ENCODE measurements around the gene GALNT12.

GALNT12 gene

GRCh38 chr9:98767196-98767595 lies 40.3 kb upstream of the GALNT12 start:
- no peak for TF ChIP-seq CTCF (IDR thresholded peaks at IDR 0.05)
- Histone ChIP-seq H3K27ac (no peak overlapping the region), H3K36me3 (peaks cover 66 to 77% (median 68%) of the 10 kb centered on the region in 3 donors), H3K9me3 (peaks cover 0 to 9% (median 0%) of the 10 kb centered on the region in 3 donors), H3K4me1 (no peaks in the 10 kb centered on the region), H3K27me3 (no peaks in the 10 kb centered on the region), H3K4me3 (no peak overlapping the region)
- intact Hi-C loops (cut with DNase I; ENCODE audit: low total_unique reads) = no loop called here
- no peak for DNase-seq

- no peak overlapping the region for H3K27ac ChIP-seq
- H3K4me3 ChIP-seq = no peak overlapping the region
- peaks cover 73 to 84% (median 75%) of the 10 kb centered on the region in 3 donors for H3K36me3 ChIP-seq
- H3K9me3 ChIP-seq = peaks cover 0 to 9% (median 0%) of the 10 kb centered on the region in 3 donors
- no peak for DNase-seq
- no peak for TF ChIP-seq CTCF (IDR thresholded peaks at IDR 0.05)
- H3K27me3 ChIP-seq = no peaks in the 10 kb centered on the region
- H3K4me1 ChIP-seq = no peaks in the 10 kb centered on the region
- intact Hi-C loops (cut with DNase I; ENCODE audit: low total_unique reads) = no loop called here
Measured at GRCh38 chr9:98767915-98768314, 39.6 kb upstream of the GALNT12 start.

GRCh38 chr9:98768344-98768743 lies 39.1 kb upstream of the GALNT12 start:
- intact Hi-C loops (cut with DNase I; ENCODE audit: low total_unique reads) = no loop called here
- H3K27ac ChIP-seq = no peak overlapping the region
- no peaks in the 10 kb centered on the region for H3K4me1 ChIP-seq
- no peak for DNase-seq
- H3K27me3 ChIP-seq = no peaks in the 10 kb centered on the region
- H3K4me3 ChIP-seq = no peak overlapping the region
- TF ChIP-seq CTCF (IDR thresholded peaks at IDR 0.05) = no peak
- peaks cover 0 to 9% (median 0%) of the 10 kb centered on the region in 3 donors for H3K9me3 ChIP-seq
- H3K36me3 ChIP-seq = peaks cover 77 to 88% (median 79%) of the 10 kb centered on the region in 3 donors

- intact Hi-C loops (cut with DNase I; ENCODE audit: low total_unique reads) = loop anchor here (5.0 kb wide), 1 partner anchor 453 kb away; no protein-coding TSS in a partner anchor
- no peak for TF ChIP-seq CTCF (IDR thresholded peaks at IDR 0.05)
- H3K9me3 ChIP-seq = no peaks in the 10 kb centered on the region
- no peaks in the 10 kb centered on the region for H3K27me3 ChIP-seq
- H3K27ac ChIP-seq = no peak overlapping the region
- H3K4me1 ChIP-seq = no peaks in the 10 kb centered on the region
- no peak overlapping the region for H3K4me3 ChIP-seq
- no peak for DNase-seq
- peaks cover 65 to 81% (median 80%) of the 10 kb centered on the region in 3 donors for H3K36me3 ChIP-seq
Measured at GRCh38 chr9:98770717-98771116, 36.8 kb upstream of the GALNT12 start.

GRCh38 chr9:98771209-98771874 lies 36.1 kb upstream of the GALNT12 start:
- TF ChIP-seq CTCF (IDR thresholded peaks at IDR 0.05) = no peak
- Histone ChIP-seq H3K4me1 (no peaks in the 10 kb centered on the region), H3K9me3 (no peaks in the 10 kb centered on the region), H3K4me3 (no peak overlapping the region), H3K27ac (no peak overlapping the region), H3K27me3 (no peaks in the 10 kb centered on the region), H3K36me3 (peaks cover 60 to 76% (median 75%) of the 10 kb centered on the region in 3 donors)
- intact Hi-C loops (cut with DNase I; ENCODE audit: low total_unique reads) = loop anchor here (5.0 kb wide), 1 partner anchor 454 kb away; no protein-coding TSS in a partner anchor
- no peak for DNase-seq
